Lower leg skin (tissue), 3 donors: ENCODE data around the gene SHPK.

Experiments
- POLR2A ChIP-seq, 2 donors: fragments of 450-650 bp; IDR thresholded peaks; one replicate each; pipeline ENCODE4 v1.6.1; 2016 to 2017; ENCODE audit warnings: antibody characterized with exemption in 2 of 2, mild to moderate bottlenecking in 1 of 2, moderate library complexity in 1 of 2
- TF ChIP-seq, protein P1 (sequence below), 3 donors: fragments of 450-650 bp; IDR thresholded peaks; one replicate each; pipeline ENCODE4 v1.5.1; 2016; ENCODE audit warnings: antibody characterized with exemption in 3 of 3, mild to moderate bottlenecking in 3 of 3, moderate library complexity in 2 of 3

DNA sequence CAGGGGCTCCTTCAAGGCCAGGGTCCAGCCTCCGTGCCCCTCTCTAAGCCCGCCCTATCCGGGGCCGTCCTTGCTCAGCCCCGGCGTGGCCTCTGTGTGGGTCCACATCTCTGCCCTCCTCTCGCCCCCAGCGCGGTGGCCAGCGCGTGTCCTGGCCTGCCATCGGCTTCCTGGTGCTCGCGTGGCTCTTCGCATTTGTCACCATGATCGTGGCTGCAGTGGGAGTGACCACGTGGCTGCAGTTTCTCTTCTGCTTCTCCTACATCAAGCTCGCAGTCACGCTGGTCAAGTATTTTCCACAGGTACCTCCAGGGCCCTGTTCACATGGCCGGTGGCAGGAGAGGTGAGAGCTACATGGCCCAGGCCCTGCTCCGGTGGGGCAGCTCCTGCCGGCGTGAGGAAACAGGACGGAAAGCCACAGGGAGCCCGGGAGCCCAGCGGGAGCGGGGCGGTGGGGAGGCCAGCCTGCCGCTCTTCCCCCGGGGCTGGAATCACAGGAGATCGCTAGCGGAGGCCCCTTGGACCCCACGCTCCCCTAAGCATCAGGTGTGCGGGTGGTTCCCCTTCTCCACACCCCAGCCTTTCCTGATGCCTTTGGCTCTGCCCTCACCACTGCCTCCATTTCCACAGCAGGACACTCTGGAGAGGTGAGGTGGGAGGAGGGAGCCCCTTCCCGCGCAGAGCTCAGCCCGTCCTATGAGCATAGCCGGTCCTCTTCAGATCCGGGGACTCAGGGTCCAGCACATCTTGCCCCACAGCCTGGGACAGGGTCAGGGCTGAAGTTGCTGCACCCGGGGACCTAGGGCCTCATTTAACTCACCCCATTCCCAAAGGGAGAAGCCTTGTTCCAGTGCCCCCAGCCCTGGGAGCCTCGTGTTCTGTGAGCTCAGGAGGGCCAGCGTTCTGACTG, 22.1 kb upstream of the SHPK start:
- TF ChIP-seq, protein P1, sequence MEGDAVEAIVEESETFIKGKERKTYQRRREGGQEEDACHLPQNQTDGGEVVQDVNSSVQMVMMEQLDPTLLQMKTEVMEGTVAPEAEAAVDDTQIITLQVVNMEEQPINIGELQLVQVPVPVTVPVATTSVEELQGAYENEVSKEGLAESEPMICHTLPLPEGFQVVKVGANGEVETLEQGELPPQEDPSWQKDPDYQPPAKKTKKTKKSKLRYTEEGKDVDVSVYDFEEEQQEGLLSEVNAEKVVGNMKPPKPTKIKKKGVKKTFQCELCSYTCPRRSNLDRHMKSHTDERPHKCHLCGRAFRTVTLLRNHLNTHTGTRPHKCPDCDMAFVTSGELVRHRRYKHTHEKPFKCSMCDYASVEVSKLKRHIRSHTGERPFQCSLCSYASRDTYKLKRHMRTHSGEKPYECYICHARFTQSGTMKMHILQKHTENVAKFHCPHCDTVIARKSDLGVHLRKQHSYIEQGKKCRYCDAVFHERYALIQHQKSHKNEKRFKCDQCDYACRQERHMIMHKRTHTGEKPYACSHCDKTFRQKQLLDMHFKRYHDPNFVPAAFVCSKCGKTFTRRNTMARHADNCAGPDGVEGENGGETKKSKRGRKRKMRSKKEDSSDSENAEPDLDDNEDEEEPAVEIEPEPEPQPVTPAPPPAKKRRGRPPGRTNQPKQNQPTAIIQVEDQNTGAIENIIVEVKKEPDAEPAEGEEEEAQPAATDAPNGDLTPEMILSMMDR (IDR thresholded peaks at IDR 0.05): no peak
- no peak for TF ChIP-seq POLR2A (IDR thresholded peaks at IDR 0.05)
